ENCODE measurements around the gene RPS19. TPM values are rescaled to one million over a fixed set of nuclear protein-coding genes. Genes with fewer than 3 reads are reported as not detected.

RPS19 gene
- total RNA-seq, 4 donors from 2014 or later: 559 to 757 (median 617) TPM

DNA sequence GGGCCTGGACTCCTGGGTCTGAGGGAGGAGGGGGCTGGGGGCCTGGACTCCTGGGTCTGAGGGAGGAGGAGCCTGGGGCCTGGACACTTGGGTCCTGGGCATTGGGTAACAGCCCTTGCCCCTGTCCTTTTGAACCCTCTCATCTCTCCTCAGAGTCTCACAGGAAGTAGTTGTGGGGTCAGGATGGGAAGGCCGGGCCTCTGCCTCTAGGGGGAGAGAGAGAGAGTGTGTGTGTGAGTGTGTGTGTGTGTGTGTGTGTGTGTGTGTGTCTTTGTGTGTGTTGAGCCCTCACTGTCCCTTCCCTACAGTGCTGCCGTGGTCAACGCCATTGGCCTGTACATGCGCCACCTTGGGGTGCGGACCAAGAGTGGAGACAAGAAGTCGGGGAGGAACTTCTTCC, 33.8 kb downstream of the RPS19 start:
- DNase-seq (ENCODE audit: low spot score): no peak
- no peak for TF ChIP-seq CTCF (IDR thresholded peaks at IDR 0.05)
- no peak for ATAC-seq (ENCODE audit: low FRiP score)

- ATAC-seq (ENCODE audit: low FRiP score): no peak
- TF ChIP-seq CTCF (IDR thresholded peaks at IDR 0.05): no peak
- DNase-seq (ENCODE audit: low spot score): no peak
These were observed 34.3 kb downstream of the RPS19 start for GRCh38 chr19:41894350-41894749.

- no peak for TF ChIP-seq CTCF (IDR thresholded peaks at IDR 0.05)
- ATAC-seq (ENCODE audit: low FRiP score): no peak
- no peak for DNase-seq (ENCODE audit: low spot score)
These were observed 35.9 kb downstream of the RPS19 start for GRCh38 chr19:41895745-41896580.

GRCh38 chr19:41896581-41896942, 36.5 kb downstream of the RPS19 start:
- TF ChIP-seq CTCF (IDR thresholded peaks at IDR 0.05): no peak
- no peak for DNase-seq (ENCODE audit: low spot score)
- ATAC-seq (ENCODE audit: low FRiP score): no peak

GRCh38 chr19:41897181-41897580, 37.1 kb downstream of the RPS19 start:
- TF ChIP-seq CTCF (IDR thresholded peaks at IDR 0.05): no peak
- ATAC-seq (ENCODE audit: low FRiP score): no peak
- no peak for DNase-seq (ENCODE audit: low spot score)

- ATAC-seq (ENCODE audit: low FRiP score): no peak
- DNase-seq (ENCODE audit: low spot score): no peak
- no peak for TF ChIP-seq CTCF (IDR thresholded peaks at IDR 0.05)
These were observed 37.8 kb downstream of the RPS19 start for GRCh38 chr19:41897820-41898219.

DNA sequence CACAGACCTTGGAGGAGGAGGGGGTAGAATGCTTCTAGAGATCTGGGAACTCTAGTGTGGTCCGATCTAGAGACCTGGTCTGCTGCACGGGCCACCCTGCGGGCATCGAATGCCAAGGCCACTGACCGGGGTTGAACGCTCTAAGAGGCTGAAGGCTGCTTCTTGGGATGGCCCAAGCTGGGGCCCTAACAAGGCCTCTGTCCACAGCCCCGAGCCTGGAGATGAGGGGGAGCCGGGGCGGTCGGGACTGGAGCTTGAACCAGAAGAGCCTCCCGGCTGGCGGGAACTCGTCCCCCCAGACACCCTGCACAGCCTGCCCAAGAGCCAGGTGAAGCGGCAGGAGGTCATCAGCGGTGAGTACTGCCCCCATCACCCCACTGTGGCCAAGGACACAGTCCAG, 38.2 kb downstream of the RPS19 start:
- TF ChIP-seq CTCF (IDR thresholded peaks at IDR 0.05): no peak
- DNase-seq (ENCODE audit: low spot score): no peak
- ATAC-seq (ENCODE audit: low FRiP score): no peak
